HG03139 (cell line): ENCODE measurements around the gene LYRM1.
"Not testable (repeated sequence)": the region's sequence is repeated elsewhere in the genome, so short reads cannot be mapped to it uniquely, and the experiment has no call there.

ENCODE experiments used
- ATAC-seq: cut with Tn5 transposase; IDR thresholded peaks from one replicate; pipeline ENCODE4 v1.9.1; 2021; ENCODE audit not compliant: unreplicated experiment

Gene LYRM1, protein sequence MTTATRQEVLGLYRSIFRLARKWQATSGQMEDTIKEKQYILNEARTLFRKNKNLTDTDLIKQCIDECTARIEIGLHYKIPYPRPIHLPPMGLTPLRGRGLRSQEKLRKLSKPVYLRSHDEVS

DNA sequence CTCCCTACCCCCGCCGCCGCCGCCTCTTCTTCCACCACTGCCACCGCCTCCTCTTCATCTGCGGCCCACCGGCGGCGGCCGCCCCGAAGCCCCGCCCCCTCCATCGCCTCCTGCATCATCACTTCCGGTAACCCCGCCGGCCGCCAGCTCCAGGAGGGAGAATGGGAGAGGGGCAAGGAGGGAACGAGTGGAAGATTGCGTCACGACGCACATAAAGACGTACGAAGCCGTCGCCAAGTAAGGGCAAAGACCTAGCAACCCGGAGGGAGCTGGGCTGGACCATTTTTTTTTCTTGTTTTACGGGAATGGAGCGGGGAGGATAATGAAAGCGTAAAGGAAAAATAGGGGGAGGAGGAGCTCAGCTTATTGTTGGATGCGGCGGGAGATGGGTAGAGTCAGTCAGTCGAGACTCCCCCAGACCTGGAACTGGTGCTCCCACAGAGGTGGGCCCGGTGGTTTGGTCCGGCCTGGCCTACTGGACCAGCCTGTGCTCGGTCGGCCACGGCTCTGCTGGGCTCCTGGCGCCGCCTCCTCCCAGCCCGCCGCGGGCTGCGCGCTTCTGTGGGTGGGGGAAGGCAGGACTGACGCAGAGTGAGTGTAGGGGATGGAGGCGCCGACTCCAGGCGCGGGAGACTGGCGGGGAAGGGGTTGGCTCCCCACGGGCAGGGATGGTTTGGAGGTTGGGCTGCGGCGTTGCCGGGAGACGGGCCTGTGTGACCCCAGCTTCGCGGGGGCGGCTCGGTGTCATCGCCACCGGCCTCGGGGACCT, at the start of gene LYRM1, which contains the start of gene DCUN1D3:
TSS of gene LYRM1 (plus strand) at position 473 of the 769 bp plus-strand sequence. CDS start 14,785 bp downstream, outside the sequence.
TSS of gene DCUN1D3 (minus strand) at position 60 of the 769 bp plus-strand sequence. CDS start 37,820 bp downstream, outside the sequence.
- peak; percentile 65 for ATAC-seq

DNA sequence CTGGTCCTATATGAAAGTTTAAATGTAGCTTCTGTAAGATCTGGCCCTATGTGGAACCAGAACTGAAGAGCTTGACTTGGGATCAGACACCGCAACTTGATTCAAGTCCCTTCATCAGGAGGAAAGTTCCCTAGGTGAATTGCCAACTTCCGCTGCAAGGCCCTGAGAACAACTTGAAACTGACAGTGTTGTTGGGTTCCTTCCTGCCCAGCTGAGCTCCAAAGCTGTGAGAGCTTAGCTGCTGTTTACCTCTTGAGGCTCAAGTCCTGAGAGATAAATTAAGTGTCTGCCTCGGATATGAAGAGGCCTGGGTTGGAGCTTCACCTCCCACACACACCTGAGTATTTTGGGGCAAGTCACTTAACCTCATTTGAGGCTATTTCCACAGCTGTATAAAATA, 49.6 kb upstream of the LYRM1 start:
- ATAC-seq, result no peak

DNA sequence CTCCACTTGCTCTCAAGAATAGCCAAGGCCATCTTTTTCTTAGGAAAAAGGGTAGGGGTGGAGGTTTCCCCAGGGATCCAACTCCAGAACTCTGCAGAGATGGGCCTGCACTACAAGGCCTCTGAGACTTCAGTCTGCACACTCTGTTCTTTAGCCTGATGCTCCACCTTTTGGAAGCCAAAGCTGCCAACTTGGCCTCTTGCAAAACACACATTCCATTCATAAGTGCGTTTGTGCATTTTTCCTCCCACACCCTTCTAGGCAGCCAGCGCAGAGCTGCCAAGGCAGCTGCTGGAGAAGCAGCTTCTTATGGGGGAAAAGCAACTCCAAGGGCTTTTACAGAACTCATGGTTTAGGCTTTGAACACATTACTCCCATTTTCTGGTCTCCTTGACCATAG, 49.0 kb upstream of the LYRM1 start:
- ATAC-seq, result no peak

DNA sequence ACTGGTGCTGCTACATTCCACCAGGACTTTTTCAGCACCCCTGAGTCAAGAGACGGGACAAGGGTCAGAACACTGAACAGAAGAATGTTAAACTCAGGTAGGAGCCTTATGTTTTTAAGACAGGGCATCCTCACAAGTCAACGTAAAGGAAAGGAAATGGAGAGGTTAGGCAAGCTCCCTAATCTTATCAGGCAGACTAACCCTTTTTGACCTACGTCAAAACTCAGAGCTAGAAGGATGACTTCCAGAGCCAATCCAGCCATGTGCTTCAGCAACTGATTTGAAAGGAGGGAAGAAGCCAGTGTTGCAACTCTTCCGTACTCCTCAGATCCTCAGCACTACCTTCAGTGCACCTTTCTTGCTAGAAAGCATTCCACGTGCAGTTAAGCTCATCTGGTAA, 47.4 kb upstream of the LYRM1 start:
- no peak for ATAC-seq

DNA sequence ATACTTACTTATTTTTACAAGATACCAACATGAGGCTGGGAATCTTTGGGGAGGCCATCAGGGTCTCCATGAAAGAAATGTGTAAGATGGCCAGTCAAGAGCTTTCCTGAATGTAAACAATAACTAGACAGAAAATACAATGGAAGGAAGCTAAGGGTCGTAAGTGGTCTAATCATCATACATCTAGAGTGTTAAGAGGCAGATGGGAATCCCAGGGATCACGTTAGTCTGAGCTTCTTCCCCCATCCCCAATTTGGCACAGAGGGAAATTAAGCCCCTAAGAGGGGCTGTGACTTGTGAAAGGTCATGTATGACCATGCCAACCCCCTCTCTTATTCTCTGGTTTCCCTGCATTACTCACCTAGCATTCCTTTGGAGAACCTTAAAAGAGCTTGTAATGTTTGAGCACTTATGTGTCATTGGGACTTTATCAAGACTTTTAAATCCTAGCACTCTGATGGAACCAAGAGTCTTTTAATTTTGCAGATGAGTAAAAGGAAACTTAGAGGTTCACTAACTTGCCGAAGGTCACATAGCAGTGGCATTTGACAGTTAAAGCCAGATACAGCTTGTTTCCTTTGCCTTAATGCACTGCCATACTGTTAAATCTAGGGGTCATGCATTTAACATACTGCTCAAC, 46.5 kb upstream of the LYRM1 start:
- ATAC-seq, result no peak

DNA sequence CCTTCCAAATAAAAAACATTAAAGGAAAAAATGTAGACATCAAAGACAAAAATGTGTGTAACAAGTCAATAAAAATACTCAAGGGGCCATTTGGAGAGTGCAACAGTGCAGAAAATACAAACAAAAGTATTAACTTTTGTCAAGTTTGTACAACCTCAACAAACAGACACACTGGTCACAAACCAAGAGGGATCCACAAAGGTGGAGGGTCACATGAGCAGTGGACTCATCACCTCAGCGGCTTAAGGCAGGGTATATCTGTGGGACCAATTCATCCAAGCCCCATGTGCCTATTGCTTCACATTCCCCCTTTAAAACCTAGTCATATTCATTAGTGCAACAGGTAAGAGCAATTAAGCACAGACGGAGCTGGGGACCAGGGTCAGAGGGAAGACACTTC, 45.6 kb upstream of the LYRM1 start:
- ATAC-seq, result no peak

DNA sequence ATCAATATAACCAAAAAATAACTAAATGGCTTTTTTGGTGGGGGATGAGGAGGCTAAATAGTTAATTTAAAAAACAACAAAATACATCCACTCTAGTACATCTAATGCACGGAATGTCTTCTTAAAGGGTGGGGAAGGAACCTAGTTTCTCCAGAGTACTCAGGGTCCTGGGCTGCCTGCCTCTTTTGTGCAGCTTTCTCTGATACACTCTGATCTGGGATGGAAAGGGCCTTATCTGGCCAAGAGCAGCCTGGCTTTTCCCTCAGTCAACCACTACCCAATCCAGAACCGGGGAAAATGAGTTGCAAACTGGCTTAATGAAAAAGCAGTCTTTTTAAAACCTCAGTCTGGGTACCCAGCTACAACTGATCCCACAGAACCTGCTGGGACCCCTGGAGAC, 43.3 kb upstream of the LYRM1 start:
- ATAC-seq, result no peak

DNA sequence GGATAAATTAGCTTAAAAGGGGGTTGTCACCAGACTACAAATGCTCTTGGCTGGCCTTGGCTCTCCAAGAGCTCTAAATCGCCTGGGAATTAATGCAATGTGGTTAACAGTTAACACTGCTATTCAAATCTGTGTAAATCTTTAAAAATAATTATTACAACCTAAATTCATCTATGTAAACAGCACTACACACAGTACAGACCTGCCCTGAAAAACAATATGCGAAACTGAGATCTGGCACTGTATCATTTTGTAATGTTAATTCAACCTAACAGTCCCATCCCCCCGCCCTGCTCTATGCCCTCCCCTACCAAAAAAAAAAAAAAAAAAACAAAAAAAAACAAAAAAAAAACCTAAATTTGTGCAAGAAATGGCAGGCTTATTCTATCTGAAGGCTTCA, 41.3 kb upstream of the LYRM1 start:
- no peak for ATAC-seq

DNA sequence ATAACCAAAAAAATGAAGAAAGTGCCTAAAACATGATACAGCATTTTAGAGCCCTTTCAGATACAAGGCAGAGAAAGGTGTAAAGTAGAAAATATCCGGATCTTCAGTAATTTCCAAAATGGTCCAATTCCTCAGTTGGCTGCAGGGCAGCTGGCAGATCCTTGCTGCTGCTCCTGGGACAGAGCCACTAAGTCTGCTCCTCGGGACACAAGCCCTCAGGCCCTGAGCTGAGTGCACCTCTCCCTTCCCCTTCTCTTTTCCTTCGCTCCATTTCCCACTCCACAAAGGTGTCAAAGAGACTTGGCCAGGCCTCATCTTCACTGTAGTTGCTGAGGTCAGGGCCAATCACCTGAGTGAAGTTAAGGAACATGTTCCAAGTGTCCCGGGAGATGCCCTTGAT, 40.9 kb upstream of the LYRM1 start:
- ATAC-seq, result no peak

DNA sequence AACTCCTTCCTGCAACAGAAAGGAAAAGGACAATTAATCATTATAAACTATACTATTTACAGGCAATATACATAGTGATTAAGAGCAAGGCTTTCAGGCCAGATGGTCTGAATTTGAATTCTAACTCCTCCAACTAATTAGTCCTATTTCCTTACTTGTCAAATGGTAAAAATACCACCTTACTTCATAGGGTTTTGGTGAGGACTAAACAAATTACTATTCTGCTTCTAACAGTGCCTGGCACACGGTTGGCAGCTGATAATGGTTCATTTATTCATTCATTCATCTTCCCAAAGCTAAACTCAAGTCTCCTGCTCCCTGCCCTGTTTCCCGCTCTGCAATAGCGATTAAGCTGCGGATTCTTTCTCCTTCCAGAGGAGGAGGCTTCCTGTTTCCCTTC, 40.2 kb upstream of the LYRM1 start:
- ATAC-seq, result no peak

DNA sequence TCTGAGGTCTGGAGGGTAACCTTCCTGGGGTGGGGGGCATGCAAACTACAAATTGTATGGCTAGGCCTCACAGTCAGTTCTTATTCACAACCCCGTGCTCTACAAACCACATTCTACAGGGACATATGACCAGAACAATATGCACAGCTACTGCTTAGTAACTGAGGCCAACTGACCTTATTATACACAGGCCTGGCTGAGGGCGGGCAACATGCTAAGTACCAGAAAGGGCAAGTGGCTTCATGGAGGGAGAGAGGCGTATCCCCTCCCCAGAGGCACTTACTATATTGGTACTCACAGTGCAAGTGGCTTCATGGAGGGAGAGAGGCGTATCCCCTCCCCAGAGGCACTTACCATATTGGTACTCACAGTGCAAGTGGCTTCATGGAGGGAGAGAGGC, 39.6 kb upstream of the LYRM1 start:
- ATAC-seq, result not testable (repeated sequence)

DNA sequence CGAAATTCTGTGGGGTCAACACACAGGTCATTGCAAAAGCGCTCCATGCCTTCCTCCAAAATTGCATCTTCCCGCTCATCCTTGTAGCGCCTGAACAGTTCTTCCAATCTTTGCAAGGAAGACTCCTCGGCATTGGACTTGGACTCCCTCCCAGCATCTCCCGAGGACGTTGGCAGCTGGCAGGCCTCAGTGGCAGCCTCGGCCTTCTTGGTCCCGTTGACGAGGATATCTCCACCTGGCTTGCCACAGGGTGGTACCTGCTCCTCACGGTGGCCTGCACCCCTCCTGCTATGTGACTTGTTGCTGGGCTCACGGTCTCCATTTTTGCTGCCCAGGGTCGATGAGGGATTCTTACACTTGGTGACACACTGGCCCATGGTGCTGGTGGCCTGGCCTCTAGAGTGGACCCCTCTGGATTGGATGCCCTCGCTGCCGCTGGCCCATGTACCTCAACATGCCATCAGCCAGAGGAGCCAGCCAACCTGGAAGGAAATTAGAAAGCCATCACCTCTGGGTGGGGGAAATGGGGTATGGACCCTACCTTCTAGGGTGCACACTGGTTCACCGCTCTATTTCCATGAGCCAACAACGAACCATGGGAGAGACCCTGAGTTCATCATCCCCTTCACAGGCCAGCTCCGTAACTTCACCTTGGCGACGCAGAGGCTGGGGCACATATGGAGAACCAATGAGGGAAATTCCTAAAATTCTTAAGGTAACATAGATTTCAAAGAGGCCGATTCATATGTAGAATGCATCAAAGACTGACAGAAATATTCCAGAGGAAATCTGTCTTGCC, 38.2 kb upstream of the LYRM1 start:
- ATAC-seq, result no peak

DNA sequence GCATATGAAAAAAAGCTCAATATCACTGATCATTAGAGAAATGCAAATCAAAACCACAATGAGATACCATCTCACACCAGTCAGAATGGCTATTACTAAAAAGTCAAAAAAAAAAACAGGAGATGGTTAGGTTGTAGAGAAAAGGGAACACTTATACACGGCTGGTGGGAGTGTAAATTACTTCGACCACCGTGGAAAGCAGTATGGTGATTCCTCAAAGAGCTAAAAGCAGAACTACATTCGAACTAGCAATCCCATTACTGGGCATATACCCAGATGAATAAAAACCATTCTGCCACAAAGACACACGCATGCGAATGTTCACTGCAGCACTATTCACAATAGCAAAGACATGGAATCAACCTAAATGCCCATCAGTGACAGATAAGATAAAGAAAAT, 36.2 kb upstream of the LYRM1 start:
- ATAC-seq, result not testable (repeated sequence)

DNA sequence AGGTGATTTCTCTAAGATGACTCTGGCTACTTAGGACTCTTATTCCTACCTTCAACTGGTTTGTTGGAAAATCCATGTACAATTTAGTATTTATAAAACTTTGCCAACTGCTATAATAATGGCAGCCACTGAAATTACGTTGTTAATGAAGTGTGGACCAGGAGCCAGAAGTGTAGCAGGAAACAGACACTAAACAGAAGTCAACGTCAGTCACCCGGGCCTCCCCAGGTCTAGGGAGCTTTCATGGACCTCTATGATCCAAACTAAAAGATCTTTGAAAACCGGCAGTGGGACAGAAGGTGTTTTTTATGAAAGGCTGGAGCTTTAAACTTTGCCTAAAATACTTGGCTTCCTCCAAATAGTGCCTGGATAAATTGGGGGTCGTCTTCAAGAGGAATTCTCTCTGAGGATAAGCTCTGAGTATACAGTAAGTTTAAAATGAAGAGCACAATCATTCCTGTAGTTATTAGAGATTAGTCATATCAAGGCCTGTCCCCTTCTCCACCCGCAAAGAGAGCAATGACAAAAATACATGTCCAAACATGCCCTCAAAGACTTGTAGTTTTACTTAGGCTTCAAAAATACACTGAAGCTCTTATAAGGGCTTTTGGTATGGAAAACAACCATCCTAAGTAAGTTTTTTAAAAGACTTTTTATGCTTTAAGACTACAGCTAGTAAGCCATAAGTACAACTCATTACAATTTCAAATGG, 35.0 kb upstream of the LYRM1 start:
- ATAC-seq, result no peak

DNA sequence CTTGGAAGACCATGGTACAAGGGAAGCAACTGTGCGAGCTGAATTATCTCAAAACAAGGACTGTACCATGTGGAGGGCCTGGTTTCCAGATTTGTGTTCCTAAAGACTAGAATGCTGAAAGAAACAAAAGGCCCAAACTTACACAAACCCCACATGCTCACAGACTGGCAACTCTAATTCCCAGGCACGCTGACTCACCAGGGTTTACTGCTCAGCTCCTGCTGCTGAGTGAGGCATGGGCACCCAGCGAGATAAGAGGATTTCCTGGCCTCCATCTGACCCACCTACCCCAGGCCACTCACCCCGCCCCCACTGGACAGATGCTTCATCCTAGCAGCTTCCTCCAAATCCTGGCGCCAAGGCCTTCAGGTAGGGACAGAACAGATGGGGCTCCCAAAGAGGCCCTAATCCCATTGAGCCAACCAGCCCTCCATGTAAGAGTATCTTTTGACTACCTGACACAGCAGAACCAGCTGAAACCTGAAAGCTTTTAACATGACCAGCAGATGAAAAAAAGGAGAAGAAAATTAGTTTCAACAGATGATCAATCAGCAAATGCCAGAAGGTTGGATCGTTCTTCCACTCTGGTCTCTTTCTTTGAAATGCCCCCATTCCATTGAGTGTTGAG, 34.3 kb upstream of the LYRM1 start:
- no peak for ATAC-seq

DNA sequence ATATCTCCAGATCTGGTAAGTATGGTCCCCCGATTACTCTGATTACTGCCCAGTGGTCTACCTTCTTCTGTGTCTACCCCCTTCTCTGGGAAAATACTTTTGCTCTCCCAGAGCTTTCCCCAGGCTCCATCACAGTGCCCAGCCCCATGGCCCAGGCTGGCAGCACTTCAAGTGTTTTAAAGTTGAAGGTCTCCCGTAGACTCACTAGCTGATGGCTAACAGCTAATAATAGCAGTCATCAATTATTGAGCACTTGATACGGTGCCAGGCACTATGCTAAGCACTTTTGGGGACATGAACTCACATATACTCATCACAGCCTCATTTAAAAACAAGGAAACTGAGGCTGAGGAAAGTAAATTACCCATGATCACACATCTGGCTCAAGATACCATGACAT, 33.8 kb upstream of the LYRM1 start:
- ATAC-seq, result no peak

DNA sequence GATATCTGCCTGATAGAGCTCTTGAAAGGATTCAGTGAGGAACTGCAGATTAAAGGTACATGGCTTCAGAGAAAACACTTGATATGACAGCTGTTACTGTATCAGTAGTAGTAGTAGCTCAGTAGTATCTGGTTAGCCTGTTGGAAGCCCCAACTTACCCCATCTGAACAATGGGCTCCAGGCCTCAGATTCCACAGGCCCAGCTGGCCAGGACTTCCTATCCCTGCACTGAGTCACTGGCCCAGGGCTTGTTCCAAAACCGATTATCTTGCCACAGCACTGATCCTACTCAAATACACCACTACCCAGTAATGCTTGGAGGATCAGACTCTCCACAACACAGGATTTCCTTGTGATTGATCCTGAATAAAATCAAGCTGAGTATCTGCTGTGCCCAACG, 33.0 kb upstream of the LYRM1 start:
- no peak for ATAC-seq

DNA sequence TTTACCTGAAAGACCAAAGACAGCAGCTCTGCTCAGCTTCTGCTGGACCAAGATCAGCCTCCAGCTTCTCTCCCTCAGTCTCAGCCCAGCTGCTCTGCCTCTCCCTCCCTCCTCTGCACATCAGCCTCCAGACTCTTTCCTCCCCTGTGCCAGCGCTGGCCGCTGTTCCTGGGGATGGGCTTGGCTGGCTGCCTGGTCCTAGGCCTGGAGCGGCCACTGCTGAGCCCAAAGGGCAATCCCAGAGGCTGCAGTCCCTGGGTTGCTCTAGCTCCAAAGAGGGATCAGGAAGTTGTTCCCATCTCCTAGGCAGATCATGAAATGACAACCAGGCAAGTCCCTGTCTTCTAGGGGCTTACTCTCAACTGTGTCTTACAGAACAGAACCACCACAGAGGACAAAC, 31.7 kb upstream of the LYRM1 start:
- no peak for ATAC-seq

DNA sequence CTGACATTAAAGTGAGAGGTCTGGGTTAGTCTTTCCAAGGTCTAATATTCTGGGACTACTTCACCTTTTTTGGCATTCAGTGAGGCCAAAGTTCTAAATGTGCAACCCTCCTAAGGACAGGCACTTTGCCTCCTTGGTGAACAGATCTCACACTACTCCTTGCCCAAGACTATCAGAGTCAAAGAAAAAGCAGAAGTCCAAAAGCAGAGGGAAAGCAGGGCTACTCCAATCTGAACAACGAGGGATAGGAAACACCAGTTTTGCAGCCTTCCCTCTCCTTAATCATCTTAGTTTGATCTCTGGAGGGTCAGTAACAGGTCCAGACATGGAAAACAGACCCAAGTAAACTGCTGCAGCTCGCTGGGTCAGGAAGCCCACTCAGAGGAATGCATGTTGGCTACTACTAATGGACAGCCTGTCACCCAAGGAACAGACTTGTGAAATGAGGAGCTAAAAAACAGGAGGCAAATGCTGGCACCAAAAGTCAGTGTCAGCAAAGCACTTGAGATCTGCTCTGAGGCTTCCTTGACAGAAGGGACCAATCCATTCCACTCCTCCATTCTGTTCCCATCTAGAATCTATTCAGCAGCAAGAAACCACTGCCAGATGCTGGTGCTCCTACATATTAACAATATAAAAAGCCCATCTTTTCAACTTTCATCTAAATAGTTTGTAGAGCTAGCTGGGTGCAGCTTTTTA, 30.3 kb upstream of the LYRM1 start:
- ATAC-seq, result no peak

DNA sequence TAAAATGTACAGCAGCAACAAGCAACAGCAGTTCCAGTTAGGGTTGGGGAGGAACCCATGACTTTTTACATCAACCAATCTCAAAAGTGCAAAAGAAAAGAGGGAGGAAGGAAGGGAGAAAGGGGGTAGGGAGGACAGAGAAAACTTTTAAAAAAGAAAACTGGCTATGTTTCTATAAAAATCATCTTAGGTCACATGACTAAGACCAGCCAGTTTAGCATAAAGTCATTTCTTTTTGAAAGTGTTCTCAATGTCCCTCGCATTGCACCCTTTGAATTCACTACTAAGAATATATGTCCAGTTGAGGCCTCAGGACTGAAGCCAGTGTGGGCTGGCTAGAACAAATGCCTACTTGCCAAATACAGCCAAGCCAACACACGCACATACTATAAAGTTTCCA, 29.3 kb upstream of the LYRM1 start:
- ATAC-seq, result no peak
